Nephron (organoid): ENCODE results near the gene ABCA7.

ENCODE experiments used
- H3K27ac Mint-ChIP-seq, 3 experiments: 2 replicates each; pipeline ENCODE4 v1.8.0; 2020; ENCODE audit warnings: mixed read lengths in 3 of 3, mild to moderate bottlenecking in 2 of 3, moderate library complexity in 1 of 3
- H3K27me3 Mint-ChIP-seq: 2 replicates; pipeline ENCODE4 v1.8.0; 2021; ENCODE audit warnings: low read depth, mild to moderate bottlenecking, moderate library complexity, mixed read lengths
- H3K36me3 Mint-ChIP-seq: 2 replicates; pipeline ENCODE4 v1.8.0; 2020; ENCODE audit warnings: low read depth, mixed read lengths
- H3K4me1 Mint-ChIP-seq: 2 replicates; pipeline ENCODE4 v1.8.0; 2020; ENCODE audit warnings: mixed read lengths
- H3K4me3 Mint-ChIP-seq, 3 experiments: 2 replicates each; pipeline ENCODE4 v1.8.0; 2020; ENCODE audit warnings: mild to moderate bottlenecking in 3 of 3, mixed read lengths in 3 of 3, moderate library complexity in 2 of 3
- H3K9me3 Mint-ChIP-seq: 2 replicates; pipeline ENCODE4 v1.8.0; 2020; ENCODE audit warnings: mixed read lengths
- CTCF ChIP-seq, 3 experiments: fragments of 200-600 bp; sonication (generic); IDR thresholded peaks; one replicate each; pipeline ENCODE4 v1.5.0; 2021; ENCODE audit warnings: antibody characterized with exemption in 3 of 3; ENCODE audit not compliant: unreplicated experiment in 3 of 3

The ABCA7 gene

GRCh38 chr19:1089891-1090290, 50.0 kb downstream of the ABCA7 start:
- TF ChIP-seq CTCF (IDR thresholded peaks at IDR 0.05; ENCODE audit: unreplicated experiment in 3 of 3), result no peak
- Mint-ChIP-seq H3K27me3 (peaks cover 5% of the 10 kb centered on the region), H3K4me1 (peaks cover 17% of the 10 kb centered on the region), H3K27ac (no peak overlapping the region), H3K4me3 (no peak overlapping the region), H3K9me3 (no peaks in the 10 kb centered on the region), H3K36me3 (peaks cover 8% of the 10 kb centered on the region)

- H3K36me3 Mint-ChIP-seq, result peaks cover 5% of the 10 kb centered on the region
- no peak overlapping the region for H3K27ac Mint-ChIP-seq
- H3K9me3 Mint-ChIP-seq, result no peaks in the 10 kb centered on the region
- peaks cover 5% of the 10 kb centered on the region for H3K27me3 Mint-ChIP-seq
- TF ChIP-seq CTCF (IDR thresholded peaks at IDR 0.05; ENCODE audit: unreplicated experiment in 3 of 3), result no peak
- H3K4me1 Mint-ChIP-seq, result peaks cover 21% of the 10 kb centered on the region
- H3K4me3 Mint-ChIP-seq, result peak overlapping the region in 2 of 3 experiments; percentile 16 to 19
Observed at GRCh38 chr19:1090731-1091543, 51.0 kb downstream of the ABCA7 start.

- peaks cover 5% of the 10 kb centered on the region for H3K36me3 Mint-ChIP-seq
- TF ChIP-seq CTCF (IDR thresholded peaks at IDR 0.05; ENCODE audit: unreplicated experiment in 3 of 3), result no peak
- H3K27ac Mint-ChIP-seq, result no peak overlapping the region
- H3K4me1 Mint-ChIP-seq, result peaks cover 22% of the 10 kb centered on the region
- peak overlapping the region in 1 of 3 experiments; percentile 69 for H3K4me3 Mint-ChIP-seq
- H3K9me3 Mint-ChIP-seq, result no peaks in the 10 kb centered on the region
- H3K27me3 Mint-ChIP-seq, result peaks cover 5% of the 10 kb centered on the region
Observed at GRCh38 chr19:1091544-1092175, 51.8 kb downstream of the ABCA7 start.

- H3K27ac Mint-ChIP-seq, result no peak overlapping the region
- H3K4me3 Mint-ChIP-seq, result peak overlapping the region; percentile 90 to 97 (median 92)
- H3K36me3 Mint-ChIP-seq, result no peaks in the 10 kb centered on the region
- TF ChIP-seq CTCF (IDR thresholded peaks at IDR 0.05; ENCODE audit: unreplicated experiment in 3 of 3), result no peak
- peaks cover 5% of the 10 kb centered on the region for H3K27me3 Mint-ChIP-seq
- peaks cover 17% of the 10 kb centered on the region for H3K4me1 Mint-ChIP-seq
- no peaks in the 10 kb centered on the region for H3K9me3 Mint-ChIP-seq
Observed at GRCh38 chr19:1093330-1093729, 53.4 kb downstream of the ABCA7 start.

- no peaks in the 10 kb centered on the region for H3K36me3 Mint-ChIP-seq
- H3K4me1 Mint-ChIP-seq, result peaks cover 22% of the 10 kb centered on the region
- H3K27ac Mint-ChIP-seq, result no peak overlapping the region
- H3K9me3 Mint-ChIP-seq, result no peaks in the 10 kb centered on the region
- H3K4me3 Mint-ChIP-seq, result peak overlapping the region; percentile 90 to 97 (median 92)
- TF ChIP-seq CTCF (IDR thresholded peaks at IDR 0.05; ENCODE audit: unreplicated experiment in 3 of 3), result no peak
- H3K27me3 Mint-ChIP-seq, result peaks cover 5% of the 10 kb centered on the region
Observed at GRCh38 chr19:1093811-1094553, 54.1 kb downstream of the ABCA7 start.
